ENCODE measurements around the gene WWOX.

DNA sequence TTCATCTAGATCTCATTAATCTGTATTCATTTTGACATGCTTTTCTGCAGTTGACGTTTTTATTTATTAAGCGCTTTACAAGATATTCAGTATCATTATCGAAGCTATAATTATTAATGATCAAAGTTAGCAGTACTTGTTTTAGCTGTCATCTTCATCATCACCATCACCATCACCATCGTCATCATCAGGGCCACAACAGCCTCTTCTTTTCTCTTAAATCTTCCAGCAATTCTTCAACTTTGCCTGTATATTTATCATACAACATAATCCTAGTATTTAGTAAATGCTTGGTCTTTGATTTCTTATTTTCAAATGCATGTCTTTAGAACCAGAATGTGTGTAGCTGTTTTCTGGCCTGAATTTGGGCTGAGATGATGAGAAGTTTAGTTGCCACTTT lies 973.1 kb downstream of the WWOX start:
- TF ChIP-seq, protein P1, sequence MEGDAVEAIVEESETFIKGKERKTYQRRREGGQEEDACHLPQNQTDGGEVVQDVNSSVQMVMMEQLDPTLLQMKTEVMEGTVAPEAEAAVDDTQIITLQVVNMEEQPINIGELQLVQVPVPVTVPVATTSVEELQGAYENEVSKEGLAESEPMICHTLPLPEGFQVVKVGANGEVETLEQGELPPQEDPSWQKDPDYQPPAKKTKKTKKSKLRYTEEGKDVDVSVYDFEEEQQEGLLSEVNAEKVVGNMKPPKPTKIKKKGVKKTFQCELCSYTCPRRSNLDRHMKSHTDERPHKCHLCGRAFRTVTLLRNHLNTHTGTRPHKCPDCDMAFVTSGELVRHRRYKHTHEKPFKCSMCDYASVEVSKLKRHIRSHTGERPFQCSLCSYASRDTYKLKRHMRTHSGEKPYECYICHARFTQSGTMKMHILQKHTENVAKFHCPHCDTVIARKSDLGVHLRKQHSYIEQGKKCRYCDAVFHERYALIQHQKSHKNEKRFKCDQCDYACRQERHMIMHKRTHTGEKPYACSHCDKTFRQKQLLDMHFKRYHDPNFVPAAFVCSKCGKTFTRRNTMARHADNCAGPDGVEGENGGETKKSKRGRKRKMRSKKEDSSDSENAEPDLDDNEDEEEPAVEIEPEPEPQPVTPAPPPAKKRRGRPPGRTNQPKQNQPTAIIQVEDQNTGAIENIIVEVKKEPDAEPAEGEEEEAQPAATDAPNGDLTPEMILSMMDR (conservative IDR thresholded peaks at IDR 0.05; ENCODE audit: low read depth, low read length): no peak
- no peak for TF ChIP-seq MXI1 (IDR thresholded peaks at IDR 0.05; ENCODE audit: borderline replicate concordance, low read depth, low read length)
- no peak for TF ChIP-seq POLR2A (IDR thresholded peaks at IDR 0.05; ENCODE audit: low read depth, low read length)
- no peak for TF ChIP-seq FOS (IDR thresholded peaks at IDR 0.05; ENCODE audit: low read depth, low read length)
- TF ChIP-seq, protein P2, sequence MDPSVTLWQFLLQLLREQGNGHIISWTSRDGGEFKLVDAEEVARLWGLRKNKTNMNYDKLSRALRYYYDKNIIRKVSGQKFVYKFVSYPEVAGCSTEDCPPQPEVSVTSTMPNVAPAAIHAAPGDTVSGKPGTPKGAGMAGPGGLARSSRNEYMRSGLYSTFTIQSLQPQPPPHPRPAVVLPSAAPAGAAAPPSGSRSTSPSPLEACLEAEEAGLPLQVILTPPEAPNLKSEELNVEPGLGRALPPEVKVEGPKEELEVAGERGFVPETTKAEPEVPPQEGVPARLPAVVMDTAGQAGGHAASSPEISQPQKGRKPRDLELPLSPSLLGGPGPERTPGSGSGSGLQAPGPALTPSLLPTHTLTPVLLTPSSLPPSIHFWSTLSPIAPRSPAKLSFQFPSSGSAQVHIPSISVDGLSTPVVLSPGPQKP (IDR thresholded peaks at IDR 0.05; ENCODE audit: borderline replicate concordance, low read depth, low read length): no peak
- no peak for TF ChIP-seq SMC3 (IDR thresholded peaks at IDR 0.05; ENCODE audit: low read depth, low read length)
- TF ChIP-seq BHLHE40 (IDR thresholded peaks at IDR 0.05; ENCODE audit: low read depth, low read length): no peak
- TF ChIP-seq NFE2L2 (IDR thresholded peaks at IDR 0.05; ENCODE audit: low read depth, low read length): no peak
- TF ChIP-seq, protein P3, sequence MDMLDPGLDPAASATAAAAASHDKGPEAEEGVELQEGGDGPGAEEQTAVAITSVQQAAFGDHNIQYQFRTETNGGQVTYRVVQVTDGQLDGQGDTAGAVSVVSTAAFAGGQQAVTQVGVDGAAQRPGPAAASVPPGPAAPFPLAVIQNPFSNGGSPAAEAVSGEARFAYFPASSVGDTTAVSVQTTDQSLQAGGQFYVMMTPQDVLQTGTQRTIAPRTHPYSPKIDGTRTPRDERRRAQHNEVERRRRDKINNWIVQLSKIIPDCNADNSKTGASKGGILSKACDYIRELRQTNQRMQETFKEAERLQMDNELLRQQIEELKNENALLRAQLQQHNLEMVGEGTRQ (IDR thresholded peaks at IDR 0.05; ENCODE audit: low read depth, low read length): no peak
- no peak for TF ChIP-seq MAZ (IDR thresholded peaks at IDR 0.05; ENCODE audit: borderline replicate concordance, low read depth, low read length)
- TF ChIP-seq RCOR1 (IDR thresholded peaks at IDR 0.05; ENCODE audit: insufficient replicate concordance, low read length): no peak
- TF ChIP-seq CEBPB (IDR thresholded peaks at IDR 0.05; ENCODE audit: low read depth, low read length): no peak
